ENCODE measurements around the gene IL1RAPL1. TPM values are rescaled to one million over a fixed set of nuclear protein-coding genes. Genes with fewer than 3 reads are reported as not detected.

The IL1RAPL1 gene
- polyA plus RNA-seq, 1 donor: 0.34 TPM

GRCh38 chrX:29911673-29912072 is 1324.4 kb downstream of the IL1RAPL1 start:
- no CpG with 5 or more reads among the region's 4 CpGs for WGBS (ENCODE audit: insufficient coverage, low lambda C conversion rate)
- DNase-seq: no peak
- Histone ChIP-seq H3K4me3 (ENCODE audit: low read length) (no peak overlapping the region), H3K4me1 (ENCODE audit: control insufficient read depth, insufficient read depth, low read length) (no peaks in the 10 kb centered on the region), H3K9me3 (ENCODE audit: control insufficient read depth, low read depth, low read length) (no peaks in the 10 kb centered on the region), H3K27me3 (ENCODE audit: control insufficient read depth, insufficient read depth, low read length) (no peaks in the 10 kb centered on the region), H3K27ac (ENCODE audit: low read length) (no peak overlapping the region), H3K36me3 (ENCODE audit: control insufficient read depth, insufficient read depth, low read length) (no peaks in the 10 kb centered on the region)

DNA sequence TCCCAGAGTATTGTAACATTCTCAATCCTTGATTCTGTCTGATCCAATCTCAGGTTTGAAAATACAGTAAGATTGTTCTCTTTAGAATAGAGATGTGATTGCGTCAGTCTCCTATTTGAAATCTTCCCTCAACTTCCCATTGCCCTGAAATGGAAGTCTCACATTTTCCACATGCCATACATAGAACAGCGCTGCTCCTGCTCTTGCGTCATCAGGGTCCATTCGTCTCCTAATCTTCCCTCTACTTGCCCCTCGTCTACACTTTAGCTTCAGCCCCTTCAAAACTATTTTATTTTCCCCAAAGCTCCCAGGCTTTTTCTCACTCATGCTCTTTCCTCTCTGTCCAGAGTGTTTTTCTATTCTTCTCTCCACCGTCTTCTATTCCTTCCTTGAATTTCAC is 1326.4 kb downstream of the IL1RAPL1 start:
- no peak overlapping the region for H3K4me3 ChIP-seq (ENCODE audit: low read length)
- no peak overlapping the region for H3K27ac ChIP-seq (ENCODE audit: low read length)
- no peaks in the 10 kb centered on the region for H3K4me1 ChIP-seq (ENCODE audit: control insufficient read depth, insufficient read depth, low read length)
- no peaks in the 10 kb centered on the region for H3K27me3 ChIP-seq (ENCODE audit: control insufficient read depth, insufficient read depth, low read length)
- no peaks in the 10 kb centered on the region for H3K36me3 ChIP-seq (ENCODE audit: control insufficient read depth, insufficient read depth, low read length)
- no peak for DNase-seq
- no peaks in the 10 kb centered on the region for H3K9me3 ChIP-seq (ENCODE audit: control insufficient read depth, low read depth, low read length)
- WGBS (ENCODE audit: insufficient coverage, low lambda C conversion rate): no CpG with 5 or more reads among the region's 6 CpGs

- no CpG with 5 or more reads among the region's 1 CpG for WGBS (ENCODE audit: insufficient coverage, low lambda C conversion rate)
- no peak for DNase-seq
- Histone ChIP-seq H3K4me1 (ENCODE audit: control insufficient read depth, insufficient read depth, low read length) (no peaks in the 10 kb centered on the region), H3K4me3 (ENCODE audit: low read length) (no peak overlapping the region), H3K27ac (ENCODE audit: low read length) (no peak overlapping the region), H3K36me3 (ENCODE audit: control insufficient read depth, insufficient read depth, low read length) (no peaks in the 10 kb centered on the region), H3K9me3 (ENCODE audit: control insufficient read depth, low read depth, low read length) (no peaks in the 10 kb centered on the region), H3K27me3 (ENCODE audit: control insufficient read depth, insufficient read depth, low read length) (no peaks in the 10 kb centered on the region)
Observed at GRCh38 chrX:29922607-29923006, 1335.4 kb downstream of the IL1RAPL1 start.

- 80% methylated on average over 1 of the region's 1 CpG for WGBS (ENCODE audit: insufficient coverage, low lambda C conversion rate)
- Histone ChIP-seq H3K9me3 (ENCODE audit: control insufficient read depth, low read depth, low read length) (no peaks in the 10 kb centered on the region), H3K4me3 (ENCODE audit: low read length) (no peak overlapping the region), H3K27ac (ENCODE audit: low read length) (no peak overlapping the region), H3K4me1 (ENCODE audit: control insufficient read depth, insufficient read depth, low read length) (no peaks in the 10 kb centered on the region), H3K36me3 (ENCODE audit: control insufficient read depth, insufficient read depth, low read length) (no peaks in the 10 kb centered on the region), H3K27me3 (ENCODE audit: control insufficient read depth, insufficient read depth, low read length) (no peaks in the 10 kb centered on the region)
- DNase-seq: no peak
Observed at GRCh38 chrX:29926056-29926455, 1338.8 kb downstream of the IL1RAPL1 start.

DNA sequence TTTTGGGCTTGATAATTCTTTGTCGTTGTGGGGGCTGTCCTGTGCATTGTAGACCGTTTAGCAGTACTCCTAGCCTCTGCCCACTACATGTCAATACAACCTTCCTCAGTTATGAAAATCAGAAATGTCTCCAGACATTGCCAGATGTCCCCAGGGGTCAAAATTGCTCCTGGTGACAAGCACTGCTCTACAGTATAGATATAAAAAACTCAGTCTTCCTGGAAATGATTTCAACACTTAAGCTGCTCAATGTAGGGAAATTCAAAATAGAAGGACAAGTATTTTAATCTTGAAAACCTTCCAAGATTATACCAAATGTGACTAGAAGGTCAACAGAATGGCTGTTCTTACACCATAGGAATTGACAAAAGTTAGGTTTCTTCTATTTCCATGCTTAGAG is 1339.4 kb downstream of the IL1RAPL1 start:
- DNase-seq: no peak
- no peak overlapping the region for H3K4me3 ChIP-seq (ENCODE audit: low read length)
- H3K4me1 ChIP-seq (ENCODE audit: control insufficient read depth, insufficient read depth, low read length): no peaks in the 10 kb centered on the region
- H3K36me3 ChIP-seq (ENCODE audit: control insufficient read depth, insufficient read depth, low read length): no peaks in the 10 kb centered on the region
- no CpG with 5 or more reads among the region's 2 CpGs for WGBS (ENCODE audit: insufficient coverage, low lambda C conversion rate)
- H3K27me3 ChIP-seq (ENCODE audit: control insufficient read depth, insufficient read depth, low read length): no peaks in the 10 kb centered on the region
- H3K27ac ChIP-seq (ENCODE audit: low read length): no peak overlapping the region
- no peaks in the 10 kb centered on the region for H3K9me3 ChIP-seq (ENCODE audit: control insufficient read depth, low read depth, low read length)

DNA sequence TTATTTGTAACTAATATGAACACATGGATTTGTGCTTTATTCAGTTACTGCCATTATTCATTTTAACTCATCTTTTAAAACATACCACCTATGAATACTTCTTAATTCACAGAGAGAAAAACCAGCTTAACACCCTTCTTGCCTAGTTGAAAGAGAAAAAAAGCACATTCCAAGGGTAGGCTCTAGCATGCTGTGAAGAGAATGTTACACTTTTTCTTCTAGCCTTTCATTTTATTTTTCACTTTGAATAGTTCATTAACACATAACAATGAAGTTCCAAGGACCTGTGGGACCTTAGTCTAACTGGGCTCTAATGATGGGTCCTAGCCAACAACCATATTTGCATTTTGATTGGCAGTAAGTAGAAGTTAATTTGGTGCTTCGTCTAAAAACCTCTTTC is 1348.2 kb downstream of the IL1RAPL1 start:
- Histone ChIP-seq H3K9me3 (ENCODE audit: control insufficient read depth, low read depth, low read length) (no peaks in the 10 kb centered on the region), H3K36me3 (ENCODE audit: control insufficient read depth, insufficient read depth, low read length) (no peaks in the 10 kb centered on the region), H3K4me1 (ENCODE audit: control insufficient read depth, insufficient read depth, low read length) (no peaks in the 10 kb centered on the region), H3K4me3 (ENCODE audit: low read length) (no peak overlapping the region), H3K27me3 (ENCODE audit: control insufficient read depth, insufficient read depth, low read length) (no peaks in the 10 kb centered on the region), H3K27ac (ENCODE audit: low read length) (no peak overlapping the region)
- WGBS (ENCODE audit: insufficient coverage, low lambda C conversion rate): no CpG with 5 or more reads among the region's 1 CpG
- DNase-seq: no peak

DNA sequence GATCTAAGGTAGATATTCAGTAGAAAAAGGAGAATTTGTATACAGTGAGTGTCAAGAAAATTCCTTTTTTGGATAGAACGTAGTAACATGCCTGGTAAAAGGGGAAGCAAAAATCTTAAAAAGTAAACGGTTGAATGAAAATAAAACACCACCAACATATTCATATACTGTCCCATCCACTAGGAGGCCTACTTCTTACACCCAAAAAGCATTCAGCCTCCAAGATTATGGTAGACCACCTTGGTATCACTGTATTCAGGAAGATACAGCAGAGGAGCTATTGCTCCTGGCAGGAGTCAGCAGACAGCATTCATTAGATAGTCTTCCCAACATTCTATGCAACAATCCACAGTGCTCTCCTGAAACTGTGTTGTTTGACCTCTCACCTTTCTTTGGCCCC is 1353.5 kb downstream of the IL1RAPL1 start:
- no peaks in the 10 kb centered on the region for H3K9me3 ChIP-seq (ENCODE audit: control insufficient read depth, low read depth, low read length)
- DNase-seq: peak in 1 of 2 donors; percentile 1
- H3K27me3 ChIP-seq (ENCODE audit: control insufficient read depth, insufficient read depth, low read length): no peaks in the 10 kb centered on the region
- H3K36me3 ChIP-seq (ENCODE audit: control insufficient read depth, insufficient read depth, low read length): no peaks in the 10 kb centered on the region
- H3K4me3 ChIP-seq (ENCODE audit: low read length): no peak overlapping the region
- H3K27ac ChIP-seq (ENCODE audit: low read length): no peak overlapping the region
- H3K4me1 ChIP-seq (ENCODE audit: control insufficient read depth, insufficient read depth, low read length): no peaks in the 10 kb centered on the region
- no CpG with 5 or more reads among the region's 2 CpGs for WGBS (ENCODE audit: insufficient coverage, low lambda C conversion rate)

GRCh38 chrX:29941287-29941686 is 1354.0 kb downstream of the IL1RAPL1 start:
- WGBS (ENCODE audit: insufficient coverage, low lambda C conversion rate): no CpG with 5 or more reads among the region's 1 CpG
- DNase-seq: peak; percentile 16 to 67
- H3K4me1 ChIP-seq (ENCODE audit: control insufficient read depth, insufficient read depth, low read length): no peaks in the 10 kb centered on the region
- no peak overlapping the region for H3K4me3 ChIP-seq (ENCODE audit: low read length)
- no peaks in the 10 kb centered on the region for H3K36me3 ChIP-seq (ENCODE audit: control insufficient read depth, insufficient read depth, low read length)
- no peaks in the 10 kb centered on the region for H3K27me3 ChIP-seq (ENCODE audit: control insufficient read depth, insufficient read depth, low read length)
- no peak overlapping the region for H3K27ac ChIP-seq (ENCODE audit: low read length)
- H3K9me3 ChIP-seq (ENCODE audit: control insufficient read depth, low read depth, low read length): no peaks in the 10 kb centered on the region

GRCh38 chrX:29947225-29947624 is 1360.0 kb downstream of the IL1RAPL1 start:
- H3K4me1 ChIP-seq (ENCODE audit: control insufficient read depth, insufficient read depth, low read length): no peaks in the 10 kb centered on the region
- no peak for DNase-seq
- H3K4me3 ChIP-seq (ENCODE audit: low read length): no peak overlapping the region
- no peaks in the 10 kb centered on the region for H3K9me3 ChIP-seq (ENCODE audit: control insufficient read depth, low read depth, low read length)
- H3K27me3 ChIP-seq (ENCODE audit: control insufficient read depth, insufficient read depth, low read length): no peaks in the 10 kb centered on the region
- no CpG with 5 or more reads among the region's 3 CpGs for WGBS (ENCODE audit: insufficient coverage, low lambda C conversion rate)
- no peaks in the 10 kb centered on the region for H3K36me3 ChIP-seq (ENCODE audit: control insufficient read depth, insufficient read depth, low read length)
- no peak overlapping the region for H3K27ac ChIP-seq (ENCODE audit: low read length)

DNA sequence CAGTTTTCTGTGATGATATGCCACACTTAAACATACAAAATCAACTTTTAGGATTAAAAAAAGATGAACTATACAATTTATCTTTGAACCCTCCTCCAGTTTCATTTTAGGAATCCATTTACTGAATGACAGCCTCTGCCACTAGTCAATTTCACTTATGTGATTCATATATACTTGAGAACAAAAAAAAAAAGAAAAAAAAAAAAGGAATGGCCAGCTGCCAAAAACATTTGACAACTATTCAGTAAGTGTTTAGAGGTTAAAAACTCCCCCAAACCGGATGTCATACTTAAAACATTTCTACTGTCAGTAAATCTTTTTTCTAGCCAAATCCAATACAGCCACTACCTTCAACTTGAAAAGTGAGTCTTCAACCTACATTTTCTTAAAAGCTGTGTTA is 1361.4 kb downstream of the IL1RAPL1 start:
- H3K4me1 ChIP-seq (ENCODE audit: control insufficient read depth, insufficient read depth, low read length): no peaks in the 10 kb centered on the region

DNA sequence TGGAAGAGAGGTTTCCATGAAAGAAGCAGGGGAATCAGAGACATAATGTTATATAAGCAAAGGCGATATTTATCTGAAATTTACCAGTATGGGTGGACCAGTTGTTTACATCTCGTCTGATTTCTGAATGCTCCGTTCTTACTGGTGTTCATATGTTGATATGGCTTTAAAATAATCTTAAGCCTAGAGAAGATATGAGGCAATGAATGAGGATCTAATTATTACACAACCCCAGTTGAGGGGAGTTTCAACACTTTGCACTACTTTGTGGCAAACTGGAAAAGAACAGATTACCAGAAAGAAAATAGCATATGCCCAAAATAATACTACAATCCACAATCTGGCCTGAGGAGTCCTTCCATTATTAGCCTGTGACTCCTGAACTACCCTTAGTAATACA is 1364.8 kb downstream of the IL1RAPL1 start:
- DNase-seq: no peak

More for the DNA sequence above, 1361.4 kb downstream of the IL1RAPL1 start:
- no peaks in the 10 kb centered on the region for H3K9me3 ChIP-seq (ENCODE audit: control insufficient read depth, low read depth, low read length)
- no peak for DNase-seq
- no CpG with 5 or more reads among the region's 1 CpG for WGBS (ENCODE audit: insufficient coverage, low lambda C conversion rate)
- H3K36me3 ChIP-seq (ENCODE audit: control insufficient read depth, insufficient read depth, low read length): no peaks in the 10 kb centered on the region
- no peak overlapping the region for H3K4me3 ChIP-seq (ENCODE audit: low read length)
- H3K27ac ChIP-seq (ENCODE audit: low read length): no peak overlapping the region
- H3K27me3 ChIP-seq (ENCODE audit: control insufficient read depth, insufficient read depth, low read length): no peaks in the 10 kb centered on the region

More for the DNA sequence above, 1364.8 kb downstream of the IL1RAPL1 start:
- WGBS (ENCODE audit: insufficient coverage, low lambda C conversion rate): no CpG with 5 or more reads among the region's 3 CpGs
- no peaks in the 10 kb centered on the region for H3K27me3 ChIP-seq (ENCODE audit: control insufficient read depth, insufficient read depth, low read length)
- no peaks in the 10 kb centered on the region for H3K4me1 ChIP-seq (ENCODE audit: control insufficient read depth, insufficient read depth, low read length)
- H3K36me3 ChIP-seq (ENCODE audit: control insufficient read depth, insufficient read depth, low read length): no peaks in the 10 kb centered on the region
- no peak overlapping the region for H3K27ac ChIP-seq (ENCODE audit: low read length)
- H3K4me3 ChIP-seq (ENCODE audit: low read length): no peak overlapping the region
- H3K9me3 ChIP-seq (ENCODE audit: control insufficient read depth, low read depth, low read length): no peaks in the 10 kb centered on the region
